HL-60 (cell line): ENCODE data around the gene CAMK2G.

Experiments used
- CTCF ChIP-seq: IDR thresholded peaks from one replicate; pipeline ENCODE4 v1.5.1; 2011; ENCODE audit warnings: low read length, control low read depth, inconsistent platforms; ENCODE audit not compliant: insufficient read depth
- POLR2AphosphoS5 ChIP-seq: IDR thresholded peaks from 2 replicates; pipeline ENCODE4 v1.6.1; 2012; ENCODE audit warnings: low read depth
- SPI1 ChIP-seq: IDR thresholded peaks from 2 replicates; pipeline ENCODE4 v1.6.1; 2012; ENCODE audit warnings: low read depth, mild to moderate bottlenecking, borderline replicate concordance

- TF ChIP-seq CTCF (no peak), SPI1 (no peak), POLR2AphosphoS5 (no peak)
Observed at GRCh38 chr10:73841061-73841421, 33.3 kb downstream of the CAMK2G start.
